ENCODE results near the gene NTN5. TPM values are rescaled to one million over a fixed set of nuclear protein-coding genes. Genes with fewer than 3 reads are reported as not detected.

Gene NTN5
- total and polyA plus RNA-seq, 9 of the 15 experiments (the other 6 are each of a cell fraction or from before 2014, with no cell fraction given) = not detected

- peak; percentile 69 to 100 for TF ChIP-seq AFF1 (IDR thresholded peaks at IDR 0.05; ENCODE audit: low read depth in 1 of 2, partially characterized antibody in 2 of 2)
- no peak for TF ChIP-seq CHCHD3 (CRISPR knock-in tag; IDR thresholded peaks at IDR 0.05)
- TF ChIP-seq CC2D1A (IDR thresholded peaks at IDR 0.05) = no peak; the same call in 1 of the 2 replicates
- no peak for TF ChIP-seq ZNF785 (CRISPR knock-in tag; IDR thresholded peaks at IDR 0.05)
- peak; percentile 77; the same call in 1 of the 2 replicates for TF ChIP-seq E2F3 (CRISPR knock-in tag; IDR thresholded peaks at IDR 0.05)
- no peak for TF ChIP-seq ARID3B (CRISPR knock-in tag; IDR thresholded peaks at IDR 0.05; ENCODE audit: borderline replicate concordance)
- TF ChIP-seq LCOR (CRISPR knock-in tag; IDR thresholded peaks at IDR 0.05) = peak; percentile 74; the same call in 1 of the 2 replicates
- no peak for TF ChIP-seq SMARCE1 (IDR thresholded peaks at IDR 0.05)
- TF ChIP-seq ZNF449 (CRISPR knock-in tag; IDR thresholded peaks at IDR 0.05) = 0 out of 2 replicates have a peak, but pooled peaks have one; percentile 49
- TF ChIP-seq ZNF318 (IDR thresholded peaks at IDR 0.05; ENCODE audit: borderline replicate concordance in 1 of 2, low read depth in 1 of 2) = no peak
These were observed 47.9 kb upstream of the NTN5 start (continued) for GRCh38 chr19:48720613-48721296.
